Right lobe of liver (tissue), 4 donors: ENCODE data around the gene LIPG.

Source experiments
- POLR2A ChIP-seq: fragments of 450-650 bp; IDR thresholded peaks from one replicate; pipeline ENCODE4 v1.6.1; 2017; ENCODE audit warnings: antibody characterized with exemption, mild to moderate bottlenecking
- TF ChIP-seq, protein P1 (sequence below), 4 donors: fragments of 200-600 bp in 3 of 4; fragments of 450-650 bp in 1 of 4; IDR thresholded peaks; one replicate each; pipeline versions ENCODE4 v1.5.1 to v1.8.0; 2016 to 2022; ENCODE audit warnings: antibody characterized with exemption in 4 of 4, mild to moderate bottlenecking in 2 of 4
- donor health status: DM: no; HTN: no; CAD: no.
- donor health status: DM: no; HTN: no; CAD: no.
- donor health status: DM: no; HTN: yes; CAD: no.

GRCh38 chr18:49546719-49547273 lies 15.1 kb upstream of the LIPG start:
- no peak for TF ChIP-seq POLR2A
- TF ChIP-seq, protein P1, sequence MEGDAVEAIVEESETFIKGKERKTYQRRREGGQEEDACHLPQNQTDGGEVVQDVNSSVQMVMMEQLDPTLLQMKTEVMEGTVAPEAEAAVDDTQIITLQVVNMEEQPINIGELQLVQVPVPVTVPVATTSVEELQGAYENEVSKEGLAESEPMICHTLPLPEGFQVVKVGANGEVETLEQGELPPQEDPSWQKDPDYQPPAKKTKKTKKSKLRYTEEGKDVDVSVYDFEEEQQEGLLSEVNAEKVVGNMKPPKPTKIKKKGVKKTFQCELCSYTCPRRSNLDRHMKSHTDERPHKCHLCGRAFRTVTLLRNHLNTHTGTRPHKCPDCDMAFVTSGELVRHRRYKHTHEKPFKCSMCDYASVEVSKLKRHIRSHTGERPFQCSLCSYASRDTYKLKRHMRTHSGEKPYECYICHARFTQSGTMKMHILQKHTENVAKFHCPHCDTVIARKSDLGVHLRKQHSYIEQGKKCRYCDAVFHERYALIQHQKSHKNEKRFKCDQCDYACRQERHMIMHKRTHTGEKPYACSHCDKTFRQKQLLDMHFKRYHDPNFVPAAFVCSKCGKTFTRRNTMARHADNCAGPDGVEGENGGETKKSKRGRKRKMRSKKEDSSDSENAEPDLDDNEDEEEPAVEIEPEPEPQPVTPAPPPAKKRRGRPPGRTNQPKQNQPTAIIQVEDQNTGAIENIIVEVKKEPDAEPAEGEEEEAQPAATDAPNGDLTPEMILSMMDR (IDR thresholded peaks at IDR 0.05): no peak
